HUES64 (cell line): ENCODE data around the gene LRIT1.

Experiments
- H3K27ac ChIP-seq: 2 replicates; pipeline ENCODE4 v1.7.0; 2013; ENCODE audit warnings: low read depth, low read length, inconsistent platforms
- H3K27me3 ChIP-seq: 2 replicates; pipeline ENCODE4 v1.6.1; 2013; ENCODE audit warnings: mild to moderate bottlenecking, low read length; ENCODE audit not compliant: insufficient read depth
- H3K36me3 ChIP-seq: 2 replicates; pipeline ENCODE4 v1.6.1; 2013; ENCODE audit warnings: mild to moderate bottlenecking, low read length; ENCODE audit not compliant: insufficient read depth
- H3K4me1 ChIP-seq: 2 replicates; pipeline ENCODE4 v1.6.1; 2013; ENCODE audit warnings: mild to moderate bottlenecking, low read length, moderate library complexity; ENCODE audit not compliant: insufficient read depth
- H3K4me3 ChIP-seq: 2 replicates; pipeline ENCODE4 v1.5.1; 2013; ENCODE audit warnings: mild to moderate bottlenecking, low read length, moderate library complexity
- H3K9ac ChIP-seq: 2 replicates; pipeline ENCODE4 v1.6.1; 2013; ENCODE audit warnings: mild to moderate bottlenecking, low read depth, low read length
- H3K9me3 ChIP-seq: 2 replicates; pipeline ENCODE4 v1.6.1; 2013; ENCODE audit warnings: low read depth, low read length; ENCODE audit not compliant: insufficient read depth
- WGBS: fragments of 150-250, 120-280 bp; methylation state at CpG from one replicate; pipeline ENCODE4 v1.1.7; 2013; ENCODE audit warnings: missing lambda C conversion rate; 5-methylcytosine and 5-hydroxymethylcytosine counted together

Gene LRIT1

DNA sequence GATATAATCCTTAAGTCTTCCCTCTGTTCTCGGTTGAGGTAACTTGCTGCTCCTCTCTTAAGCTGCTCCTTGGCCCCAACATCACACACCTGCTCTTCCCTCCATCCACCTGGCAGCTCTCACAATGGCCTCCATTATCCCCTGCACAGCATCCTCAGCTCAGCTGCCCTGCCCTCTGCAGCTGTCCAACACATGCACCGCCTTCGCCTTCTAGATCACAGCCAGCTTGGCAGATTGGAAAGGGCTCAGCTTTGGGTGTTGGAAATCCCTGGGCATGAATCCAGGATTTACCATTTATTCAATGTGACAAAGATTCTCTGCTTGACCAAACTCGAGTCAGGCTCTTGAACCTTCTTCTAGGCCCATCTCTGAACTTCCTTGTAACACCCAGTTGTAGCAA is 24.1 kb upstream of the LRIT1 start:
- Histone ChIP-seq H3K27ac (no peak overlapping the region), H3K9me3 (no peaks in the 10 kb centered on the region), H3K4me3 (no peak overlapping the region), H3K4me1 (peaks cover 3% of the 10 kb centered on the region; the same call in 1 of the 2 replicates), H3K36me3 (no peaks in the 10 kb centered on the region), H3K27me3 (0 out of 2 replicates have a peak, but pooled peaks cover 4% of the 10 kb centered on the region), H3K9ac (no peak overlapping the region)
- 92% methylated on average over 4 of the region's 4 CpGs for WGBS

DNA sequence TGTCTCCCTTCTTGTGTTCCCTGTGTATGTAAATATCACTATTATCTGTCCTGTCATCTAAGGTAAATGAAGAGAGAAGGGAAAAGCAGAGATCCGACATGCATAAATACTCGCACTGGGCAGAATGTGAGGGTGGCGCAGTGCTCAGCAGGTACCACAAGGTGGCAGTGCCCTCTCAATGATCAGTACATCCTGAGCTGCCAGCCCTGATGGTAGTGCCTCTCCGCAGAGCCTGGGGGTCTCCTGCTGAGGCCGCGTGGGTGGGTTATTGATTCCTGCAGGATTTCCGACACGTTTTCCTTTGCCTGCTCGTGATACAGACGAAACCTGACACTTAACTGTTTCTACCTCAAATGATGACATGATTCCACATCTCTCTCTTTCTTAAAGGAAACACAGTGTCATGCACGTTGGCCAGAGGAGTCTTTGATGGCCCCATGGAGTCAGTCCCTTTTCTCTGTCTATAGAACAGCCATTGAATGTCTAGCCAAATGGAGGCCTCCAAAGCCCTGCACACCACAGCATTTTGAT is 23.3 kb upstream of the LRIT1 start:
- H3K9ac ChIP-seq: no peak overlapping the region
- H3K4me3 ChIP-seq: no peak overlapping the region
- 10% methylated on average over 11 of the region's 11 CpGs for WGBS
- no peaks in the 10 kb centered on the region for H3K36me3 ChIP-seq
- H3K27ac ChIP-seq: no peak overlapping the region
- peaks cover 3% of the 10 kb centered on the region; the same call in 1 of the 2 replicates for H3K4me1 ChIP-seq
- 0 out of 2 replicates have a peak, but pooled peaks cover 4% of the 10 kb centered on the region for H3K27me3 ChIP-seq
- no peaks in the 10 kb centered on the region for H3K9me3 ChIP-seq

- Histone ChIP-seq H3K9me3 (no peaks in the 10 kb centered on the region), H3K4me1 (peaks cover 3% of the 10 kb centered on the region; the same call in 1 of the 2 replicates), H3K27me3 (0 out of 2 replicates have a peak, but pooled peaks cover 4% of the 10 kb centered on the region), H3K36me3 (no peaks in the 10 kb centered on the region), H3K9ac (no peak overlapping the region), H3K27ac (no peak overlapping the region), H3K4me3 (no peak overlapping the region)
- WGBS: 92% methylated on average over 5 of the region's 5 CpGs
Measured at GRCh38 chr10:84263716-84264115, 22.4 kb upstream of the LRIT1 start.

GRCh38 chr10:84262190-84262956 is 21.0 kb upstream of the LRIT1 start:
- H3K9ac ChIP-seq: no peak overlapping the region
- H3K27me3 ChIP-seq: 0 out of 2 replicates have a peak, but pooled peaks cover 4% of the 10 kb centered on the region
- no peak overlapping the region for H3K4me3 ChIP-seq
- peaks cover 3% of the 10 kb centered on the region; the same call in 1 of the 2 replicates for H3K4me1 ChIP-seq
- H3K27ac ChIP-seq: no peak overlapping the region
- H3K36me3 ChIP-seq: no peaks in the 10 kb centered on the region
- H3K9me3 ChIP-seq: no peaks in the 10 kb centered on the region
- 91% methylated on average over 13 of the region's 13 CpGs for WGBS

- Histone ChIP-seq H3K4me3 (no peak overlapping the region), H3K27me3 (peaks cover 13% of the 10 kb centered on the region), H3K9ac (no peak overlapping the region), H3K9me3 (no peaks in the 10 kb centered on the region), H3K36me3 (no peaks in the 10 kb centered on the region), H3K4me1 (peaks cover 3% of the 10 kb centered on the region; the same call in 1 of the 2 replicates), H3K27ac (no peak overlapping the region)
- 85% methylated on average over 7 of the region's 7 CpGs for WGBS
Measured at GRCh38 chr10:84261236-84261915, 20.0 kb upstream of the LRIT1 start.

- 93% methylated on average over 7 of the region's 7 CpGs for WGBS
- no peak overlapping the region for H3K27ac ChIP-seq
Measured at GRCh38 chr10:84258034-84258695, 16.8 kb upstream of the LRIT1 start.

GRCh38 chr10:84257343-84258020 is 16.1 kb upstream of the LRIT1 start:
- Histone ChIP-seq H3K27ac (no peak overlapping the region), H3K36me3 (no peaks in the 10 kb centered on the region), H3K9me3 (no peaks in the 10 kb centered on the region), H3K9ac (no peak overlapping the region), H3K4me3 (no peak overlapping the region), H3K4me1 (no peaks in the 10 kb centered on the region), H3K27me3 (peaks cover 11% of the 10 kb centered on the region)
- WGBS: 85% methylated on average over 15 of the region's 15 CpGs

More at GRCh38 chr10:84258034-84258695, 16.8 kb upstream of the LRIT1 start:
- H3K9ac ChIP-seq: no peak overlapping the region
- no peak overlapping the region for H3K4me3 ChIP-seq
- peaks cover 11% of the 10 kb centered on the region for H3K27me3 ChIP-seq
- H3K36me3 ChIP-seq: no peaks in the 10 kb centered on the region
- H3K4me1 ChIP-seq: no peaks in the 10 kb centered on the region
- H3K9me3 ChIP-seq: no peaks in the 10 kb centered on the region

GRCh38 chr10:84256510-84257342 is 15.4 kb upstream of the LRIT1 start:
- Histone ChIP-seq H3K4me1 (no peaks in the 10 kb centered on the region), H3K9me3 (no peaks in the 10 kb centered on the region)
- 71% methylated on average over 34 of the region's 35 CpGs for WGBS

DNA sequence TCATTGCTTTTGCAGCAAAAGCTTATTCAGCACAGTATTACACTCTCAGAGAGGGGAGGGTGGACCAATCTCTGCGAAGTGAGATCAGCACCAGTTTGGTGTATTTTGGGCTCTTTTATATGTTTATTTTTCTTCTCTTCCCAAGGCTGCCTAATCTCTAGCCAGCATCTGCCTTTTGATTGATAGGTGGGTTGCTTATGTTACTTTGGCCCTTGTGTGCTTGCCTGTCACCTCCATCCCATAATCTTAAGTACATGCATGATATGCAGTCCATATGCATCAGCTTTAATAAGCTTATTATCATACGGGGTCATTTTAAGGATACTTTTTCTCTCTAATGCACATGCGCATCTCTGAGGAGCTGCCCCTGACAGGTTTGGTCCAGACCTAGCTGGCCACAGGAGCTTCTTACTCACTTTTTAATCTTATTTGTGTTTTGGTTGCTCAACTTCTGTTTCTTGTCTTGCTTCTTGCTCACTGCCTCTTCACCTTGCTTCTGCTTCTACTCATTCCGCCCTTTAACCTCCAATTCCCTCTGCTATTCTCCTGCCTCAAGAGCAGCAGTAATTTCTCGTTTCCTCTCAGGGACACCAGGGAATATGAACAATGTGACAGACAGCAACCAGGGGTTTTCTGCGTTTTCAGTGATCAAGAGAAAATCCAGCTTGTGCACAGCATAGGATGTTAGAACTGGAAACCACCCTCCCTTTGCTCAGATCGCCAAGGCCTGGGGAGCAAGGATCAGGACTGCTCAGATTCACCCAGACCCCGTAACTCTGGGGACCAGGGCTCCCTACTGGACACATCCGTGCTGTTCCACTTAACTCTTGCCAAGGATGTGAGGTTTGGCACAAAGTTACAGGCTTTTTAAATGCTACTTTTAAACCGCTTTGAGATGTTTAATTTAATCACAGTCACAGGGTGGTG is 13.5 kb upstream of the LRIT1 start:
- no peaks in the 10 kb centered on the region for H3K4me1 ChIP-seq
- H3K27ac ChIP-seq: no peak overlapping the region
- H3K4me3 ChIP-seq: no peak overlapping the region
- H3K36me3 ChIP-seq: no peaks in the 10 kb centered on the region
- 89% methylated on average over 9 of the region's 10 CpGs for WGBS
- H3K9ac ChIP-seq: no peak overlapping the region
- peaks cover 11% of the 10 kb centered on the region for H3K27me3 ChIP-seq
- no peaks in the 10 kb centered on the region for H3K9me3 ChIP-seq

More at GRCh38 chr10:84256510-84257342, 15.4 kb upstream of the LRIT1 start:
- H3K27ac ChIP-seq: no peak overlapping the region
- H3K4me3 ChIP-seq: no peak overlapping the region
- peaks cover 11% of the 10 kb centered on the region for H3K27me3 ChIP-seq
- no peak overlapping the region for H3K9ac ChIP-seq
- no peaks in the 10 kb centered on the region for H3K36me3 ChIP-seq
